A673 (cell line): Measurements from ENCODE around the gene RPS6KA2. TPM values are rescaled to one million over a fixed set of nuclear protein-coding genes. Genes with fewer than 3 reads are reported as not detected.

ENCODE experiments used
- BruUV-seq: library from RNA; stranded (reverse); fragments of 400-500 nt; replicated peaks from 2 replicates; lab custom pipeline; 2021; lab: Mats Ljungman, UMichigan
- CTCF ChIA-PET: fragments of 300-600 bp; sonication (Branson Sonifier 250); formaldehyde crosslinking; loops from one replicate; lab custom pipeline; 2022; ENCODE audit warnings: antibody characterized with exemption; lab: Charles Lee
- POLR2A ChIA-PET: fragments of 300-600 bp; sonication (Branson Sonifier 250); formaldehyde crosslinking; loops from one replicate; lab custom pipeline; 2022; ENCODE audit warnings: antibody characterized with exemption; ENCODE audit not compliant: low non-redundant PET; lab: Charles Lee
- DNase-seq: peaks from one replicate; pipeline ENCODE4 v3.0.0-alpha.2; 2015; ENCODE audit warnings: low spot score
- H3K27ac ChIP-seq: fragments of 200-600 bp; sonication (generic); 2 replicates; pipeline ENCODE4 v1.5.1; 2016; ENCODE audit warnings: mixed run types, low read depth, mild to moderate bottlenecking, mixed read lengths, antibody characterized with exemption, low read length; ENCODE audit not compliant: poor library complexity, severe bottlenecking
- H3K27me3 ChIP-seq: fragments of 200-600 bp; sonication (generic); replicated peaks from 2 replicates; pipeline ENCODE4 v1.6.1; 2017; ENCODE audit warnings: mixed run types, low read depth, mild to moderate bottlenecking, mixed read lengths, antibody characterized with exemption, low read length; ENCODE audit not compliant: insufficient read depth, poor library complexity
- H3K36me3 ChIP-seq: fragments of 200-600 bp; sonication (generic); 2 replicates; pipeline ENCODE4 v1.6.1; 2016; ENCODE audit warnings: mixed run types, mild to moderate bottlenecking, mixed read lengths, antibody characterized with exemption, low read length; ENCODE audit not compliant: insufficient read depth, poor library complexity, severe bottlenecking
- H3K4me1 ChIP-seq: fragments of 200-600 bp; sonication (generic); 2 replicates; pipeline ENCODE4 v1.6.1; 2017; ENCODE audit warnings: mixed run types, mild to moderate bottlenecking, mixed read lengths, antibody characterized with exemption, low read length; ENCODE audit not compliant: insufficient read depth, poor library complexity, severe bottlenecking
- H3K4me3 ChIP-seq: fragments of 200-600 bp; sonication (generic); 2 replicates; pipeline ENCODE4 v1.5.1; 2016; ENCODE audit warnings: low read depth, mixed run types, mild to moderate bottlenecking, mixed read lengths, low read length; ENCODE audit not compliant: poor library complexity, severe bottlenecking
- H3K9me3 ChIP-seq: fragments of 200-600 bp; sonication (generic); 2 replicates; pipeline ENCODE4 v1.6.1; 2016; ENCODE audit warnings: mixed run types, low read depth, mild to moderate bottlenecking, mixed read lengths, antibody characterized with exemption, low read length; ENCODE audit not compliant: poor library complexity, severe bottlenecking
- CTCF ChIP-seq: fragments of 300-800, 200-600 bp; sonication (generic); conservative IDR thresholded peaks from 2 replicates; pipeline ENCODE4 v1.5.1; 2017; ENCODE audit warnings: low read depth, mild to moderate bottlenecking, antibody characterized with exemption, low read length, moderate library complexity, mixed read lengths
- EZH2 ChIP-seq: fragments of 200-600 bp; sonication (generic); IDR thresholded peaks from 2 replicates; pipeline ENCODE4 v1.6.1; 2017; ENCODE audit warnings: borderline replicate concordance, low read depth, mild to moderate bottlenecking, mixed read lengths, antibody characterized with exemption, low read length; ENCODE audit not compliant: poor library complexity, severe bottlenecking
- intact Hi-C: fragments of 100-400 bp; cut with micrococcal nuclease; formaldehyde crosslinking; loops from one replicate; pipeline ENCODE4 v1.10.0; 2022; ENCODE audit not compliant: unreplicated experiment
- total RNA-seq: library from RNA; stranded (reverse); gene quantifications from 2 replicates; pipeline ENCODE4 v1.2.3, GENCODE V29; 2021

The RPS6KA2 gene
- total RNA-seq, 1 experiment from 2014 or later = 30.1 TPM

- TF ChIP-seq EZH2 = no peak
- no peak for TF ChIP-seq CTCF
- BruUV-seq = no TSS peak
- Histone ChIP-seq H3K36me3 (no peaks in the 10 kb centered on the region), H3K4me1 (no peaks in the 10 kb centered on the region), H3K27ac (no peak overlapping the region), H3K4me3 (no peak overlapping the region), H3K27me3 (no peaks in the 10 kb centered on the region), H3K9me3 (no peaks in the 10 kb centered on the region)
- DNase-seq = no peak
- CTCF ChIA-PET = no interaction called here
- intact Hi-C loops = no loop called here
- POLR2A ChIA-PET = no interaction called here
These were observed 29.2 kb downstream of the RPS6KA2 start for GRCh38 chr6:166597711-166598440.

DNA sequence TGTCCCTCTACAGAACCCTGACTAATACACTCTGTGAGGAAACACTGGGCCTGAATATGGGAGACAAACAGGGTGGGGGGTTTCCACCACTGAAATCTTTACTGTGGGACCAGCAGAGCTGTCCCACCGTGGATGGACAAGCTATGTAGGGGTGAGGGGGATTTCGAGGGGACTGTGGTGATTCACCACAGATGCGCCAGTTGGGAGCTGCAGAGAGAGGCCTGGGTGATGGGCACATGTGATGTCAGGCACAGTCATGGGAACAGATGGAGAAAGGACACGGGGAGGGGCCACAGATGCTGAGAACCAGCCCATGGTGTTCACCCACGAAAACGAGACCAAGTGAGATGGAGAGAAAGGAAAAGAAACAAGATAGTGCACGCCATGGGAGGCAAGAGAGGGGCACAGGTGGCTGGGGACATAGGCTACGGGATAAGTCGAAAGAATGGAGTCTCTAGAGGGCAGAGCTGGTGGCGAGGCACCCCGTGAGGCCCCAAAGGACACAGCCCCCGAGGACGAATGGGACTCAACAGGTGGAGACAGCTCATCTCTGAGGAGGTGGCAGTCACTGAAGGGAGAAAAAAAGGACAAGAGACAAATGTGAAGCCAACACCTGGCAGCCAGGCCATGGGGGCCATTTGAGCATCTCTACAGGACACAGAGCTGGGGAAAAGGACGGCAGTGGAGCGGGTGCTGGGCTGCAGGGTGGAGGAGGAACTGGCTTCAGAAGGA, 30.1 kb downstream of the RPS6KA2 start:
- intact Hi-C loops = no loop called here
- CTCF ChIA-PET = no interaction called here
- BruUV-seq = no TSS peak

GRCh38 chr6:166595949-166596348, 31.1 kb downstream of the RPS6KA2 start:
- intact Hi-C loops = no loop called here
- Histone ChIP-seq H3K4me1 (no peaks in the 10 kb centered on the region), H3K9me3 (no peaks in the 10 kb centered on the region), H3K36me3 (no peaks in the 10 kb centered on the region), H3K4me3 (no peak overlapping the region), H3K27me3 (no peaks in the 10 kb centered on the region), H3K27ac (no peak overlapping the region)
- BruUV-seq = no TSS peak
- POLR2A ChIA-PET = no interaction called here
- TF ChIP-seq EZH2 (no peak), CTCF (no peak)
- CTCF ChIA-PET = no interaction called here
- no peak for DNase-seq

More for the DNA sequence above, 30.1 kb downstream of the RPS6KA2 start:
- Histone ChIP-seq H3K27me3 (no peaks in the 10 kb centered on the region), H3K4me3 (no peak overlapping the region), H3K9me3 (no peaks in the 10 kb centered on the region), H3K4me1 (no peaks in the 10 kb centered on the region), H3K36me3 (no peaks in the 10 kb centered on the region), H3K27ac (no peak overlapping the region)
- no peak for DNase-seq
- POLR2A ChIA-PET = no interaction called here
- TF ChIP-seq EZH2 (no peak), CTCF (no peak)
